Measurements from ENCODE around the gene KDM4C. TPM values are rescaled to one million over a fixed set of nuclear protein-coding genes. Genes with fewer than 3 reads are reported as not detected.
"Not testable (repeated sequence)": the region's sequence is repeated elsewhere in the genome, so short reads cannot be mapped to it uniquely, and the experiment has no call there.

Gene KDM4C
- 10 to 100 TPM; 13.4 to 19.0 (median 17.3) TPM for polyA plus RNA-seq (ENCODE audit: insufficient read length in 4 of 4)

GRCh38 chr9:6757456-6758247 is at the start of gene KDM4C:
Gene KDM4C (plus strand): TSS chr9:6757973. CDS start chr9:6792989, 35,016 bp downstream.
- peak; percentile 88 to 95 (median 90) for DNase-seq (ENCODE audit: low read depth in 4 of 4, low spot score in 2 of 4)

DNA sequence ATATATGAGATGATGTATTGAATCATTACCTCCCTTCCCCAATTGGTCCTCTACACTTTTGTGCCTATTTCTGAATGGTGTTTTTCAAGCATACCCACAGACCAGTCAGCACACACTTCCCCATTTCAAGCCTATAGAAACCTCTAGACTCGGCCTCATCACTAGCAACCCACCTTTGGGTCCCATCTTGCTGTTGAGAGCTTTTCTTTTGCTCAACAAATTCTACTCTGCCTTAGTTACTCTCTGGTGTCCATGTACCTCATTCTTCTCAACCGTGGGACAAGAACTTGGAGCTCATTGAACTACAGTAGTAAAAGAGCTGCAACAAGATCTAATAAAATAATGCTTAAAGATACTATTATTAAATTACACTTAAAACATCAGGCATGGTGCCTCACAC is 49.0 kb upstream of the KDM4C start:
- no peak for DNase-seq (ENCODE audit: low read depth in 4 of 4, low spot score in 2 of 4)

DNA sequence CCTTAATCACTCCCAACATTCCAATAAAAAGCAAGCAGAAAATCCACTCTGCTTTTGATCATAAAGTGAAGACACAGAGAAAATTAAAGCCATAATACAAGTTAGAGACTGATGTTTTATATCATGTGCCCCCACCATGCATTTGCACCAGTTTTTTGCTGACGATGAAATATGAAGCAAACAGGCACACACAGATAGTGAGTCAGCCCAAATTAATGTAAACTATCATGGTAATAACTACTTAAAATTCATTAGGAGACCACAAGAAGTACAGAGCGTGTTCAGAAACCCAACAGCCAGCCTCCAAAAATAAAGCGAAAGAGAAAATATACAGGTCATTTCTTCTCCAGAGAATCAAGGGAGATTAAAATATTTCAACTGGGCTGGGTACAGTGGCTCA is 46.4 kb upstream of the KDM4C start:
- DNase-seq (ENCODE audit: low read depth in 4 of 4, low spot score in 2 of 4), result no peak

DNA sequence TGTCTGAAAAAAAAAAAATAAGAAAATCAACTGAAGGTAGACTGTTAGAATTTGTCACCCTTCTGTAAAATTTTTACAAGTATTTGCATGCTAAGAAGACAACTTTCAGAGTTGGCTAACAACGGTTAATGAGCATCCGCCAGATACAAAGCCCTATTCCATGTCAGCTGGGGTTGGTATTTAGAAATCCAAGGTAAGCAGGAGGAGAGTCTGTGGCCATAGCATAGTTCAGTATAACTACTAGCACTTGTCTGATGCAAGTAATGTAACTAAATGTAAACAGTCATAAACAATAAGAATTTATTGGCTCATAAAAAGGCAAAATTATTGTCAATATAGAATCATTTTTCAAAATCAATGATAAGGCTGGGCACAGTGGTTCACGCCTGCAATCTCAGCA is 45.7 kb upstream of the KDM4C start:
- DNase-seq (ENCODE audit: low read depth in 4 of 4, low spot score in 2 of 4), result no peak

- no peak for DNase-seq (ENCODE audit: low read depth in 4 of 4, low spot score in 2 of 4)
Measured at GRCh38 chr9:6714176-6714575, 43.6 kb upstream of the KDM4C start.

DNA sequence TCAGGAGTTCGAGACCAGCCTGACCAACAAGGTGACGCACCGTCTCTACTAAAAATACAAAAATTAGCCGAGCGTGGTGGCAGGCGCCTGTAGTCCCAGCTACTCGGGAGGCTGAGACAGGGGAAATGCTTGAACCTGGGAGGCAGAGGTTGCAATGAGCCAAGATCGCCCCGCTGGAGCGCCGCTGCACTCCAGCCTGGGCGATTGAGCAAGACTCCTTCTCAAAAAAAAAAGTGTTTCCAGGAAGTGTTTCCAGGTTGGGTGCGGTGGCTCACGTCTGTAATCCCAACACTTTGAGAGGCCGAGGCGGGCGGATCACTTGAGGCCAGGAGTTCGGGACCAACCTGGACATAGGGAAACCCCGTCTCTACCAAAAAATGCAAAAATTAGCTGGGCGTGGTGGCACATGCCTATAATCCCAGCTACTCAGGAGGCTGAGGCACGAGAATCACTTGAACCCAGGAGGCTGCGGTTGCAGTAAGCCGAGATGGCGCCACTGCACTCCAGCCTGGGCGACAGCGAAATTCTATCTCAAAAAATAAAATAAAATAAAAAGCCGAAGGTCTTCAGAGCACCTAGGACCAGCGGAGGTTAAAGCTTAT is 42.5 kb upstream of the KDM4C start:
- not testable (repeated sequence) for DNase-seq (ENCODE audit: low read depth in 4 of 4, low spot score in 2 of 4)

DNA sequence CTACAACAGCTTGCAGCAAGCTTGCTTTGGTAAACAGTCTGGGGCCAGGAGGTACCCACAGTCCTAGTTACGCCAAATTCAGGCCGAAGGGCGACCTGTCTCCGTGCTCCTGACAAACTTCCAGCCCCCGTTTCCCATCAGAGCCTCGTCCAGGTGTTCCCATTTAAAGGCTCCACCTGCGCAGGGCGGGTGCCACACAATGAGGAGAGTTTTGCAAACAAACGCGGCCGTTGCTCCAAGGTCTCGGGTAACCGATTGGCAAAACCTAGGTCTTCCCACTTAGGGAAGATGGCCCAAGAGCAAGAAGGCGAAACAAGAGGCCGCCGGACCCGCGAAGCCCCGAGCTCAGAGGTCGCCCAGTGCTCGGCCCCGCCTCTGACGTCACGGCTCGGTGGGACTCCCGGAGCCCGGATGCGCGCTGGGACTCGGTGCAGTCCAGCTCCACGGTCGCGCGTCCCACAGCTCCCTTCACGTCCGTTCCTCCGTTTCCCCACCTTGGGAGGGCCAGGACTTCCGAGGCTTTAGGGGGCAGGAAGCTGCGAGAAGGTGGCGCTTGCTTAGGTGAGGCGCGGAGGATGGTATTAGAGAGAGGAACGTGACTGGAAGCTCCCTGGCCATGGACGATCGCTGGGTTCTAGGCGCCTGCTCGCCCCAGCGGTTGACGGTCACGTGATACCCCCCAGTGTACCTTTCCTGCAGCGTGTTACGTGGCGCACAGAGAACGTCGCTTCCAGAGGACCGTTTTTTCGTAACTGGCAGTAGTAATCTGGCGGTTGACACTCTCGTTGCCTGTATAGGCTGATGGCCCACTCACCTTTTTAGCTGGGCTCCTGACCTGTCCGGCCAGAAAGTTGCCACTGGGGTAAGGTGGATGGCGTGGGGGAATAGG is 41.8 kb upstream of the KDM4C start:
- no peak for DNase-seq (ENCODE audit: low read depth in 4 of 4, low spot score in 2 of 4)

- DNase-seq (ENCODE audit: low read depth in 4 of 4, low spot score in 2 of 4), result no peak
Measured at GRCh38 chr9:6716766-6717165, 41.0 kb upstream of the KDM4C start.

- no peak for DNase-seq (ENCODE audit: low read depth in 4 of 4, low spot score in 2 of 4)
Measured at GRCh38 chr9:6723881-6724420, 33.8 kb upstream of the KDM4C start.

DNA sequence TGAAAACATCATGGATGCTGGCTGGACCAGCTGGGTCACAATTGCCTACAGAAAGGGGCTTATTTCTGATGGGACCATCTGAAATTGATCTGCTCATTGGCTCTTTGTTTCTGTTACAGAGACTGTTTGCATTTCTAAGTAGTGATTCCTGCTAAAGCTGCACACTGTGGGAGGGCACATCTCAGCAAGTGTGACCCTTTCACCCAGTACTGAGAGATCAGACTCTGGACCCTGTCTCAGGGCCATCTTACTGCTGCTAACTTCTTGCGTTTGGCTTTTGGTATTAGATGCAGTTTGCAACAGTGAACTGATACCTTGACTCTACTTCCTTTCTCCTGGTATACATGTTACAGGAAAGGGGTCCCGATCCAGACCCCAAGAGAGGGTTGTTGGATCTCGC is 24.5 kb upstream of the KDM4C start:
- no peak for DNase-seq (ENCODE audit: low read depth in 4 of 4, low spot score in 2 of 4)

- DNase-seq (ENCODE audit: low read depth in 4 of 4, low spot score in 2 of 4), result no peak
Measured at GRCh38 chr9:6733831-6734230, 23.9 kb upstream of the KDM4C start.

DNA sequence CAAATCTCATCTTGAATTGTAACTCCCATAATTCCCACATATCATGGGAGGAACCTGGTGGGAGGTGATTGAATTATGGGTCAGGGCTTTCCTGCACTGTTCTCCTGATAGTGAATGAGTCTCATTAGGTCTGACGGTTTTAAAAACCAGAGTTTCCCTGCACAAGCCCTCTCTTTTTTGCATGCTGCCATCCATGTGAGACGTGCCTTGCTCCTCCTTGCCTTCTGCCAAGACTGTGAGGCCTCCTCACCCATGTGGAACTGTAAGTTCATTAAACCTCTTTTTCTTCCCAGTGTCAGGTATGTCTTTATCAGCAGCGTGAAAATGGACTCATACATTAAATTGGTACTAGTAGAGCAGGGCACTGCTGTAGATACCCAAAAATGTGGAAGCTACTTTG is 22.4 kb upstream of the KDM4C start:
- no peak for DNase-seq (ENCODE audit: low read depth in 4 of 4, low spot score in 2 of 4)

DNA sequence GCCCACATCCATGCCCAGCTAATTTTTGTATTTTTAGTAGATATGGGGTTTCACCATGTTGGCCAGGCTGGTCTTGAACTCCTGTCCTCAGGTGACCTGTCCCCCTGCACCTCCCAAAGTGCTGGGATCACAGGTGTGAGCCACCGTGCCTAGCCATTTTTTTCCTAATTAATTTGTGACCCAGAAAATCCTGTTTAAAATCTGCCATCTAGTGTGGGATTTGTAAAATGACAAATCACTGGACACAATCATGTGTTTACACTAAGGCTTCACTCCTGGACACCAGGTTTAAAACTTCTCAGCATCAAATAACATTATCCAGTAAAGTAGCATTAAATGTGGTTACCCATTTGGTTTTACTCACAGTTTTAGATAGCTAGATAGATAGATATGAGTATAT is 18.6 kb upstream of the KDM4C start:
- DNase-seq (ENCODE audit: low read depth in 4 of 4, low spot score in 2 of 4), result no peak

DNA sequence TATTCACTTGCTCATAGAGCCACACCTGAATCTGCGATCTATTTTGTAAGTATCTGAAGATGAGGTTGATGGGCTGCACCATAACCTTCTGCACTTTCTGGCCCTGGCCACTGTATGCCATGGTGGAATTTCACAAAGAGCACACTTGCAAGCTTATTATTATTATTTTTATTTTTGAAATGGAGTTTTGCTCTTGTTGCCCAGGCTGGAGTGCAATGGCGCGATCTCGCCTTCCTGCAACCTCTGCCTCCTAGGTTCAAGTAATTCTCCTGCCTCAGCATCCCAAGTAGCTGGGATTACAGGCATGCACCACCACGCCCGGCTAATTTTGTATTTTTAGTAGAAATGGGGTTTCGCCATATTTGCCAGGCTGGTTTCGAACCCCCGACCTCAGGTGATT is 8.9 kb upstream of the KDM4C start:
- not testable (repeated sequence) for DNase-seq (ENCODE audit: low read depth in 4 of 4, low spot score in 2 of 4)

- not testable (repeated sequence) for DNase-seq (ENCODE audit: low read depth in 4 of 4, low spot score in 2 of 4)
Measured at GRCh38 chr9:6754861-6755260, 2.9 kb upstream of the KDM4C start.

GRCh38 chr9:6757132-6757455 is 679 bp upstream of the KDM4C start:
- DNase-seq (ENCODE audit: low read depth in 4 of 4, low spot score in 2 of 4), result peak in 3 of 4 donors; percentile 49 to 63 (median 60)

GRCh38 chr9:6758248-6758497 is 400 bp downstream of the KDM4C start:
- DNase-seq (ENCODE audit: low read depth in 4 of 4, low spot score in 2 of 4), result no peak

DNA sequence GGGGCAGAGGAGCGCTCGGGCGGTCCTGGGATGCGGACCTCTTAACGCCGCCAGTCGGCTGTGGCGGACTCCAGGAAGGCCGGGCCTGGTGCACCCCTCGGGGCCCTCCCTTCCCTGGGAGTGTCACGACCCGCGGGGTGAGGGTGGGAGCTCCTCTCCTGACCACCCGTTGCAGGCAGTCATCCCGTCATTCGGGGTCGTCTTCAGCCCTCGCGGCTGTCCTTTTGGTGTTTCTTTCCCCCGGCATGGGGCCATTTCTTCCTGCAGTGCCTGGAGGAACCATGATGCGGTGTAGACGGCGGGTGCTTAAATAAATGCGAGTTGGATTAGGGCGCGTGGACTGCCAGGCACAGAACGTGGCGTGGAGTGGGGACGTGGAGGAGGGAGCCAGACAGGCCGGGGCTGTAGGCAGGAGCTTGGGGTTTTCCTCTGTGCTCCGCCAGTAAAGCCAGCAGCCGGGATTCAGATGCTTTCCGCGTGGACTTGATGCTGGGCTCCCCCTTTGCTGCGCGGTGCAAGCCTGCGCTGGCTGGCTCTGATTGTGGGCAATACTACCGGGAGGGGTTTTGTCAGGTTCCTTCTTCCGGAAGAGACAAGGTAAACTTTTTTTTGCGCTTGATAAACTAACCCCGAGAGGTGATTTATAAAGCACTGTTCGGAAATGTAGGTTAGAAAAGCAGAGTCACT is 868 bp downstream of the KDM4C start:
- DNase-seq (ENCODE audit: low read depth in 4 of 4, low spot score in 2 of 4), result peak in 2 of 4 donors; percentile 37 to 50

DNA sequence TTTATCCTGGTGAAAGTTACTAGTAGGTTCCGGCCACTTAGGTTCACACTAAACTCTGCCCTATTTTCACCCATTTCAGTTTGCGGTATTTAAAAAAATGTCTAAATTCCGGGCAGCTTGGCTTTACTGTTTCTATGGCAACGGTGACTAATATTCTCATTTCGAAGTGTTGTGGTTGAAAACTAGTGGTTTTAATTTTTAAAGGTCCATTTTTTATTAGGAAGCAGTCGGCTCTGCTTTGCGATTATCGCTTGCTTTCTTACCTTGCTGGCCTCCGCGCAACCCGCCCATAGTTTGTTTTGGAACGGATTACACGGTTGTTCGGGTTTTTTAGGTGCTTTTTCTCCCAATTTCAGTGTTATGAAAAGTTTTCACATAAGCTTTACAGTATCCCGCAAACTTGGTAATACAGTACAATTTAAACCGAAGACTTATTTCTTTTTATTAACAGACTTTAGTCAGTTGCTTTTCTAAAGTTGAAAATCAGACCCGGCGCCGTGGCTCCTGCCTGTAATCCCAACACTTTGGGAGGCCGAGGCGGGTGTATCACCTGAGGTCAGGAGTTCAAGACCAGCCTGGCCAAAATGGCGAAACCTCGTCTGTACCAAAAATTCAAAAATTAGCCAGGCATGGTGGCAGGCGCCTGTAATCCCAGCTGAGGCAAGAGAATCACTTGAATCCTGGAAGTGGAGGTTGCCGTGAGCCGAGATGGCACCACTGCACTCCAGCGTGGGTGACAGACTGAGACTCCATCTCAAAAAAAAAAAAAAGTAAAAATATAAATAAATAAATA is 1.6 kb downstream of the KDM4C start:
- peak in 2 of 4 donors; percentile 19 to 25 for DNase-seq (ENCODE audit: low read depth in 4 of 4, low spot score in 2 of 4)

DNA sequence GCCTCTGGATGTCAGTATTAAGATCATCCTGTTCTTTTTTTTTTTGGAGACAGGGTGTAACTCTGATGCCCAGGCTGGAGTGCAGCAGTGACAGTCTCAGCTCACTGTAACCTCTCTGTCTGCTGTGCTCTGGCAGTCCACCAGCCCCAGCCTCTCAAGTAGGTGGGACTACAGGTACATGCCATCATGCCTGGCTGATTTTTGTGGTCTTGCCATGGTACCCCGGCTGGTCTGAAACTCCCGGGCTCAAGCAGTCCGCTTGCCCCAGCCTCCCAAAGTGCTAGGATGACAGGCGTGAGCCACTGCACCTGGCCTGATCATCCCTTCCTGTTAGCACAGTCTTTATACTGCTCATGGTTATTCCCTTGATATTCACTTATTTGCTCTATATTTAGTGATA is 3.5 kb downstream of the KDM4C start:
- DNase-seq (ENCODE audit: low read depth in 4 of 4, low spot score in 2 of 4), result no peak
